CD14-positive monocyte (primary cell): ENCODE measurements around the gene MMRN1. TPM values are rescaled to one million over a fixed set of nuclear protein-coding genes. Genes with fewer than 3 reads are reported as not detected.

Experiments
- DNase-seq, 3 donors: peaks; one replicate each; pipeline ENCODE4 v3.0.0-alpha.2; 2011 to 2022
- H2AFZ ChIP-seq: 2 replicates; pipeline ENCODE4 v1.6.0; 2012; ENCODE audit warnings: mild to moderate bottlenecking, low read depth, low read length, inconsistent platforms; ENCODE audit not compliant: insufficient read depth, poor library complexity, severe bottlenecking
- H3K27ac ChIP-seq, 2 donors: 1 replicate in 1 of 2; 2 replicates in 1 of 2; pipeline ENCODE4 v1.5.1; 2012 to 2013; ENCODE audit warnings: low read length in 2 of 2, control low read depth in 1 of 2, inconsistent platforms in 1 of 2, low read depth in 1 of 2, mild to moderate bottlenecking in 1 of 2
- H3K27me3 ChIP-seq, 2 donors: one replicate each; pipeline versions ENCODE4 v1.6.0 to v1.6.1; 2011 to 2013; ENCODE audit warnings: low read length in 2 of 2; ENCODE audit not compliant: control insufficient read depth in 2 of 2, insufficient read depth in 2 of 2
- H3K36me3 ChIP-seq, 2 donors: replicated peaks in 1 of 2; 1 replicate in 1 of 2; 2 replicates in 1 of 2; pipeline versions ENCODE4 v1.5.1 to v1.6.1; 2012 to 2013; ENCODE audit warnings: low read length in 2 of 2, control low read depth in 1 of 2, inconsistent platforms in 1 of 2, mild to moderate bottlenecking in 1 of 2; ENCODE audit not compliant: insufficient read depth in 2 of 2, control insufficient read depth in 1 of 2
- H3K4me1 ChIP-seq, 2 donors: 1 replicate in 1 of 2; 2 replicates in 1 of 2; pipeline versions ENCODE4 v1.5.1 to v1.6.1; 2012 to 2013; ENCODE audit warnings: low read length in 2 of 2, control low read depth in 1 of 2, inconsistent platforms in 1 of 2, mild to moderate bottlenecking in 1 of 2, moderate library complexity in 1 of 2; ENCODE audit not compliant: insufficient read depth in 2 of 2, control insufficient read depth in 1 of 2
- H3K4me2 ChIP-seq: replicated peaks from 2 replicates; pipeline ENCODE3; 2012; ENCODE audit warnings: low read length, moderate library complexity, mild to moderate bottlenecking; ENCODE audit not compliant: poor library complexity, severe bottlenecking; ENCODE audit errors: extremely low read depth
- H3K4me3 ChIP-seq, 3 experiments: fragments of 200-600 bp in 1 of 3; sonication (generic) in 1 of 3; replicated peaks in 1 of 3; 1 replicate in 2 of 3; 2 replicates in 1 of 3; pipeline ENCODE4 v1.5.1; 2011 to 2013; ENCODE audit warnings: low read length in 3 of 3, mild to moderate bottlenecking in 3 of 3, control low read depth in 2 of 3, low read depth in 2 of 3, inconsistent platforms in 1 of 3, moderate library complexity in 1 of 3
- H3K79me2 ChIP-seq: 2 replicates; pipeline ENCODE4 v1.6.0; 2012; ENCODE audit warnings: mild to moderate bottlenecking, control low read depth, inconsistent platforms, low read length, moderate library complexity; ENCODE audit not compliant: insufficient read depth
- H3K9ac ChIP-seq: 2 replicates; pipeline ENCODE4 v1.6.0; 2017; ENCODE audit warnings: low read length, mild to moderate bottlenecking; ENCODE audit not compliant: insufficient read depth, poor library complexity, severe bottlenecking
- H3K9me3 ChIP-seq, 2 donors: replicated peaks in 1 of 2; 1 replicate in 1 of 2; 2 replicates in 1 of 2; pipeline versions ENCODE4 v1.5.1 to v1.6.1; 2012 to 2013; ENCODE audit warnings: low read length in 2 of 2, control low read depth in 1 of 2; ENCODE audit not compliant: control insufficient read depth in 1 of 2, insufficient read depth in 1 of 2
- H4K20me1 ChIP-seq: 2 replicates; pipeline ENCODE4 v1.6.0; 2012; ENCODE audit warnings: mild to moderate bottlenecking, low read length, control low read depth, moderate library complexity; ENCODE audit not compliant: insufficient read depth
- H3K27ac Mint-ChIP-seq, 7 donors: one replicate each; pipeline ENCODE4 v1.8.0; 2020; ENCODE audit warnings: mild to moderate bottlenecking in 7 of 7, mixed read lengths in 7 of 7, moderate library complexity in 6 of 7, inconsistent platforms in 2 of 7
- H3K27me3 Mint-ChIP-seq, 3 donors: one replicate each; pipeline ENCODE4 v1.8.0; 2021 to 2022; ENCODE audit warnings: low read depth in 3 of 3, mild to moderate bottlenecking in 3 of 3, mixed read lengths in 3 of 3, moderate library complexity in 3 of 3, inconsistent platforms in 1 of 3
- H3K36me3 Mint-ChIP-seq, 2 donors: one replicate each; pipeline ENCODE4 v1.8.0; 2020; ENCODE audit warnings: mixed read lengths in 2 of 2, inconsistent platforms in 1 of 2, mild to moderate bottlenecking in 1 of 2
- H3K4me1 Mint-ChIP-seq: one replicate; pipeline ENCODE4 v1.8.0; 2020; ENCODE audit warnings: mild to moderate bottlenecking, mixed read lengths
- H3K4me3 Mint-ChIP-seq, 2 donors: one replicate each; pipeline ENCODE4 v1.8.0; 2020; ENCODE audit warnings: mild to moderate bottlenecking in 2 of 2, mixed read lengths in 2 of 2, moderate library complexity in 1 of 2
- H3K9me3 Mint-ChIP-seq, 7 donors: one replicate each; pipeline ENCODE4 v1.8.0; 2020 to 2022; ENCODE audit warnings: mixed read lengths in 7 of 7, mild to moderate bottlenecking in 6 of 7, moderate library complexity in 6 of 7, inconsistent platforms in 2 of 7
- WGBS: methylation state at CpG from one replicate; pipeline ENCODE4 v1.1.5; 2013; ENCODE audit warnings: missing lambda C conversion rate; ENCODE audit not compliant: insufficient coverage; 5-methylcytosine and 5-hydroxymethylcytosine counted together
- intact Hi-C, 2 donors: fragments of 100-400 bp; cut with micrococcal nuclease; formaldehyde crosslinking; loops; one replicate each; pipeline versions ENCODE4 v1.15.0 to v1.15.1; 2023
- polyA plus RNA-seq, 3 donors: library from polyadenylated mRNA; depleted of rRNA in 1 of 3; unstranded in 2 of 3; stranded (reverse) in 1 of 3; fragments of 300-500 nt in 2 of 3; fragments of >200 nt in 1 of 3; fragmentation: Illumina TruSeq in 2 of 3; gene quantifications; 1 replicate in 2 of 3; 2 replicates in 1 of 3; pipeline ENCODE4 v1.2.3, GENCODE V29; 2012 to 2021
- TF ChIP-seq, protein P1 (sequence below): fragments of 200-600 bp; IDR thresholded peaks from one replicate; pipeline ENCODE4 v1.8.0; 2022; ENCODE audit warnings: antibody characterized with exemption, mild to moderate bottlenecking

The MMRN1 gene
- polyA plus RNA-seq, 3 donors: 0.07 TPM; not detected in 2

DNA sequence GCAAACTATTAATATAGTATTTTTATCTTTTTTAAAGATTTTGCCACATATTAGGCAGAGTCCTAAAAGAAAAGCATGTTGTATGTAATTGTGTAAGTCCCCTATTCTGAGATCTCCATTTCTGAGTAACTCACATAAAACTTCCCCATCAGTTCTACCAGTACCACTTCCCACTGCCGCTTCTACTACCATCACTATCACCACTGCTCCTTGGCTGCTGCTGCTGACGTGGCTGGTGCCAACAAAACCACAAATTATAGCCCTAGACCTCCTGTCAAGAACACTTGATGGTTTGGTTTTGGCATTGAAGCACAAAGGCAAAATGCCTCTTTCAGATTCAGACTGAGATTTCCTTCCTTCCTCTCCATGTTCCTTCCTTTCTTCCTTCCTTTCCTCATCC, 106.4 kb downstream of the MMRN1 start:
- Mint-ChIP-seq H3K9me3 (peaks cover 0 to 2% (median 0%) of the 10 kb centered on the region in 7 donors), H3K4me1 (no peaks in the 10 kb centered on the region), H3K36me3 (no peaks in the 10 kb centered on the region), H3K27ac (no peak overlapping the region), H3K27me3 (no peaks in the 10 kb centered on the region), H3K4me3 (no peak overlapping the region)
- no peaks in the 10 kb centered on the region for H3K4me1 ChIP-seq
- no peaks in the 10 kb centered on the region for H3K36me3 ChIP-seq
- no peak overlapping the region for H2AFZ ChIP-seq
- 0% methylated on average over 2 of the region's 2 CpGs for WGBS
- no peak overlapping the region for H3K27ac ChIP-seq
- no peak for DNase-seq
- H3K27me3 ChIP-seq: no peaks in the 10 kb centered on the region
- intact Hi-C loops: no loop called here
- H3K9me3 ChIP-seq: no peaks in the 10 kb centered on the region
- H3K9ac ChIP-seq: no peak overlapping the region
- TF ChIP-seq, protein P1, sequence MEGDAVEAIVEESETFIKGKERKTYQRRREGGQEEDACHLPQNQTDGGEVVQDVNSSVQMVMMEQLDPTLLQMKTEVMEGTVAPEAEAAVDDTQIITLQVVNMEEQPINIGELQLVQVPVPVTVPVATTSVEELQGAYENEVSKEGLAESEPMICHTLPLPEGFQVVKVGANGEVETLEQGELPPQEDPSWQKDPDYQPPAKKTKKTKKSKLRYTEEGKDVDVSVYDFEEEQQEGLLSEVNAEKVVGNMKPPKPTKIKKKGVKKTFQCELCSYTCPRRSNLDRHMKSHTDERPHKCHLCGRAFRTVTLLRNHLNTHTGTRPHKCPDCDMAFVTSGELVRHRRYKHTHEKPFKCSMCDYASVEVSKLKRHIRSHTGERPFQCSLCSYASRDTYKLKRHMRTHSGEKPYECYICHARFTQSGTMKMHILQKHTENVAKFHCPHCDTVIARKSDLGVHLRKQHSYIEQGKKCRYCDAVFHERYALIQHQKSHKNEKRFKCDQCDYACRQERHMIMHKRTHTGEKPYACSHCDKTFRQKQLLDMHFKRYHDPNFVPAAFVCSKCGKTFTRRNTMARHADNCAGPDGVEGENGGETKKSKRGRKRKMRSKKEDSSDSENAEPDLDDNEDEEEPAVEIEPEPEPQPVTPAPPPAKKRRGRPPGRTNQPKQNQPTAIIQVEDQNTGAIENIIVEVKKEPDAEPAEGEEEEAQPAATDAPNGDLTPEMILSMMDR: no peak
- H3K4me2 ChIP-seq: no peak overlapping the region
- H4K20me1 ChIP-seq: no peaks in the 10 kb centered on the region
- H3K4me3 ChIP-seq: no peak overlapping the region
- no peaks in the 10 kb centered on the region for H3K79me2 ChIP-seq

DNA sequence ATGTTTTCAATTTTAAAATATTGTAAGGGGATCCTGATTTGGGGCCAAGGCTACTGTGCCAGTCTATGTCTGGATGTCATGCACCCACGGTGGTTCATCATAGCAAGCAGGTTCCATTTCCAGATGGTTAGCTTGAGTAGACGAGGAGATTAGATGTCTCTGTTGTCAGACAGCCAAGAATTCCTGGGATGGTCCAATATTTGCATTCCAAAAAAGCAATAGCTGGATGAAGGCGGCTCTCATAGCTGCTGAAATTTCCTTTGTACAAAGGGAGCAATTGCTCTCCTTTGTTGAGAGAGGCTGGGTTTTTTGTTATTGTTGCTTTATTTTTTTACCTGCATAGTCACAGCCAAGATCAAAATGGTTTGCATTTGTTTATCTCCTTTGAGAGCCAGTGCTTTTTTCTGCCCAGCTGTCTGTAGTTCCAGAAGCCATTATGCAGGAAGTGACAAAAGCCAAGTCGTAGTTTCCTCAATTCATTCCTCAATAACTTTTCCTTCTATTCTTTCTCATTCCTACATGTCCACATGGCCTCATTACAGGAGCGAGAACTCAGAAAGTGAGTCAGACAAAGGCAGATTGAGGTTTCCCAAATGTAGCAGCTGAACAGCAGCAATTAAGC, 107.9 kb downstream of the MMRN1 start:
- no peak overlapping the region for H3K4me2 ChIP-seq
- Mint-ChIP-seq H3K4me1 (no peaks in the 10 kb centered on the region), H3K36me3 (no peaks in the 10 kb centered on the region), H3K9me3 (peaks cover 0 to 4% (median 0%) of the 10 kb centered on the region in 7 donors), H3K4me3 (no peak overlapping the region), H3K27me3 (no peaks in the 10 kb centered on the region), H3K27ac (no peak overlapping the region)
- H3K27ac ChIP-seq: no peak overlapping the region
- H3K27me3 ChIP-seq: no peaks in the 10 kb centered on the region
- no peaks in the 10 kb centered on the region for H3K36me3 ChIP-seq
- no peaks in the 10 kb centered on the region for H3K9me3 ChIP-seq
- no peaks in the 10 kb centered on the region for H3K79me2 ChIP-seq
- H3K4me3 ChIP-seq: no peak overlapping the region
- intact Hi-C loops: no loop called here
- 92% methylated on average over 4 of the region's 5 CpGs for WGBS
- H3K9ac ChIP-seq: no peak overlapping the region
- H2AFZ ChIP-seq: no peak overlapping the region
- TF ChIP-seq, protein P1: no peak
- no peaks in the 10 kb centered on the region for H4K20me1 ChIP-seq
- H3K4me1 ChIP-seq: no peaks in the 10 kb centered on the region
- DNase-seq: no peak

Other genes starting within 250 kb of the MMRN1 start
- 10 to 100 TPM; 13.2 to 39.4 (median 24.3) TPM for gene SNCA, start 57.7 kb upstream of the MMRN1 start, polyA plus RNA-seq
- under 1 TPM; 0.09 to 0.75 (median 0.13) TPM for gene CCSER1, start 232.5 kb downstream of the MMRN1 start, polyA plus RNA-seq